ENCODE data around the gene POU5F1.
A peak's percentile ranks its signal among the peaks of the same experiment; 100 is the strongest.
"Not testable (repeated sequence)": the region's sequence is repeated elsewhere in the genome, so short reads cannot be mapped to it uniquely, and the experiment has no call there.

The POU5F1 gene

DNA sequence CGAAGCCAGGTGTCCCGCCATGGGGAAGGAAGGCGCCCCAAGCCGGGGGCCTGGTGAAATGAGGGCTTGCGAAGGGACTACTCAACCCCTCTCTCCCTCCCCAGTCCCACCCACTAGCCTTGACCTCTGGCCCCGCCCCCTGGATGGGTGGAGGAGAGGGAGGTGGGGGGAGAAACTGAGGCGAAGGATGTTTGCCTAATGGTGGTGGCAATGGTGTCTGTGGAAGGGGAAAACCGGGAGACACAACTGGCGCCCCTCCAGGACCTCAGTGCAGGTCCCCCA is at the start of gene POU5F1:
TSS of gene POU5F1 (minus strand) at position 83 of the 282 bp plus-strand sequence. CDS start at position 21, 62 bp downstream.
- no peak for DNase-seq

DNA sequence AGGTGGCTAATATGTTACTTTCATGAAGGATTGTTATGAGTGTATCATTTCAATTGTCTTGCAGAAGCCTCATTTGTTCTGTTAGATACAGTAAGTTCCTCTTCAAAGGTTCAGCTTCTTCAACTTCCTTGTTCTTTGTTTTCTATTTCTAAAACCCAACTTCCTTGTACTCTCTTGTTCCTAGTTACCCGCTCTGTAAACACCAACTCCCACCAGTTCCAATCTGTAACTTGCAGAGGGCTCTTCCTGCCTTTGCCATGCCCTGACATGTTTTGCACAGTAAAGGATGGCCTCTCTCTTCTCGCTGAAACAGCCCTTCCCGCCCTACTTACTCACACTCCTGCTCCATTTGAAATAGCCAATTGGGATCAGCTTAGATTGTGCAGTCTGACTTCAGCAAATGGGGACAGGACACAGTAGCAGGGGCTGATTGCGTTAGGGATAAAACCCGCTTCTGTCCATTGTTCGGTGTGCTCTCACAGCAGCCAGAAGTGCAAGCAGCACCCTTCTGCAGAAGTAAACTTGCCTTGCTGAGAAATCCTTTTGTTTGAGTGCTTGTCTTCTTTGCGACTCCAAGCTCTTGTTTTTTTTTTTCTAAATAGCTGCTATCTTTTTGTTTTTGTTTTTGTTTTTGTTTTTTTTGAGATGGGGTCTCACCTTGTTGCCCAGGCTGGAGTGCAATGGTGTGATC is 45.9 kb upstream of the POU5F1 start:
- no peak for DNase-seq

DNA sequence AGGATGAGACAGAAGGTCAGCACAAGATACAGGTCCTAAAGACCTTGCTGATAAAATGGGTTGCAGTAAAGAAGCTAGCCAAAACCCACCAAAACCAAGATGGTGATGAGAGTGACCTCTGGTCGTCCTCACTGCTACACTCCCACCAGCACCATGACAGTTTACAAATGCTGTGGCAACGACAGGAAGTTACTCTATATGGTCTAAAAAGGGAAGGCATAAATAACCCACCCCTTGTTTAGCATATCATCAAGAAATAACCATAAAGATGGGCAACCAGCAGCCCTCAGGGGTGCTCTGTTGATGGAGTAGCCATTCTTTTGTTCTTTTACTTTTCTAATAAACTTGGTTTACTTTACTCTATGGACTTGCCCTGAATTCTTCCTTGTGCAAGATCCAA is 44.7 kb upstream of the POU5F1 start:
- DNase-seq: not testable (repeated sequence)

DNA sequence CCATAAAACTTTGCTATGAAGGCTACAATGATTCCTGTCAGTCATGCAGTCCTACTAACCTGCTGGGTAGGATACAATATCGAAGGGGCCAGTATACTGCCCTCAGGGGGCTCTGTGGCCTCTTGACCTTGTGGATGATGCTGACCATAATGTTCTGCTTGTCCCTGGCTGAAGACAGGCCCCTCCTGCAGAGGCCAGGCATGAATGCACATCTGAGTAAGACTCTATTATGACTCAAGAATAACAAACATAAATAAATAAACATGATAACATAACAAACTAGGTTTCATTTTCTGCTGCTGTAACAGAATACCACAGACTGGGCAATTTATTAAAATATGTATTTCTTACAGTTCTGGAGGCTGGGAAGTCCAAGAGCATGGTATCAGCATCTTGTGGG is 44.0 kb upstream of the POU5F1 start:
- no peak for DNase-seq

DNA sequence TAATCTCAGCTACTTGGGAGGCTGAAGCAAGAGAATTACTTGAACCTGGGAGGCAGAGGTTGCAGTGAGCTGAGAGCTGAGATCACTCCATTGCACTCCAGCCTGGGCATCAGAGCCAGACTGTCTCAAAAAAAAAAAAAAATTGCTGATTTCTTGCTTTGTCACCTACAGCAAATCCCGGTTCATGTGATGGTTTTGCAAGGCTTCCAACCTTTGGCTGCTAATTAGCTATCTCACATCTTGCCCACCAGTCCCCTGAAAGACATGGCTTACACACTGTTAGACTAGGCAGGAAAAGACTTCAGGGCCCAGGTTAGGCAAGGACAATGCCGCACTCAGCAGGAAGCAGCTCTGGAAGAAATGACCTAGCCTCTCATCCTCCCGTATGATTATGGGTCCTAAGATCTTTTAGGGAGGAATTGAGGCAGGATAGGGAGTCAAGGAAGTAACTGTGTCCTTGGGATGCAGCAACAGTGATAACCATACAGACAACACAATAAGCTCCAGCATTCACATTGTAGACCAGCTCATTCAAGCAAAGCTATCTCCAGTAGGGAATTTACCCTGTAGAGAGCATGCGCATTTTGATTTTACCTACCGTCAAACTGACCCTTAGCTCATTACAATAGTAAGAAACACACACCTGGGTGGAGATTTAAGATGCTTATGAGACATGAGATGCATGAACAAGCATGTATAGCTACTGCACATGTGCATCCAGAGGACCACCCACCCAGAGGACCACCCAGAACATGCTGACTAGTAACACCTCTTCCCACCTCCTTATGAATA is 40.5 kb upstream of the POU5F1 start:
- no peak for DNase-seq

DNA sequence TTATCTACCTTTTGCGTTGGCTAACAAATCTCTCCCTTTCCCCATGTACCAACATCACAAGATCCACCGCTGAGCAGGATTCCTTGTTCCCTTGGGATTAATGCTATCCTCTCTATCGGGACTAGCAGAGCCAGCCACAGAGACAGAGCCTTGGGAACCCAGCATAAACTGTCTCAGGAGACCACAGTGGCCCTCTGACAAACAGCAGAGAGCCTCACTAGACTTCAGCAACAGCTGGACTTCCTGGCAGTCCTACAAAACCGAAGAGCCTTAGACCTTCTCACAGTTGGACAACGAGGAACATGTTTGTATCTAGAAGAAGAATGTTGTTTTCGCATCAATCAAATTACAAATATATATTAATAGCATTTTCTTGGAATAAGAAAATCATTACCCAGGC is 39.6 kb upstream of the POU5F1 start:
- DNase-seq: no peak

DNA sequence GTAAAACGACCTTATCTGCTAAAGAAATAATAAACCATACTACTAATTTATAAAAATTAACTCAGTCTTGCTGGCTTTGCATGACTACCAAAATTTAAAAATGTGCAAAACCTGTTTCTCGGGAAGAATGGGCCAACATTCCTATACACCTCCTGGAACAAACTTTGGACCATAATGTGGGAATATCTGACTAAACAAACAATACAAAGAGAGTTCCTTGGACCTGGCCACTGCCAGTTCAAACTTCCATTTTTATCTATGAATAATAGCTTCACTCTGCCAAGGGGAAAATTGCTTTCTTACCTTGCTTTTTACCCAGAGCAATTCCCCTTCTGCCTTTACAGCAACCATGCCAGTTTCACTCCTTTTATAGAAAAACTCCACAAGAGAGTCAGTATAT is 38.7 kb upstream of the POU5F1 start:
- no peak for DNase-seq

DNA sequence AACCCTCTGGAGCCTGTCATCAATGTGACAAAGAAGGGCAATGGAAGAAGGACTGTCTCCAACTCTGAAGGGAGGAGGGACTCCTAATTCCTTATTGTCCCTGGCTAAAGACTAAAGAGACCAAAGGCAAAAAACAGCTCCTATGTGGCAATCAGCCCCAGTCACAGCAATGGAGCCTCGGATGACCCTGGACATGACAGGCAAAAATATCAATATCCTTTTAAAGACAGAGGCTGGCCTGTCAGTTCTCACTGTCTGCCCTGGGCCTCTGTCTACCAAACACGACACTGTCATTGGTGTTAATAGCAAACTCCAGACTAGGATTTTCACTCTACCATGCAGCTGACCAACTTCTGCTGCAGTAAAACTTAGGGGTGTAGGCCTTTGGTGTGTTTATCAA is 38.0 kb upstream of the POU5F1 start:
- DNase-seq: no peak

DNA sequence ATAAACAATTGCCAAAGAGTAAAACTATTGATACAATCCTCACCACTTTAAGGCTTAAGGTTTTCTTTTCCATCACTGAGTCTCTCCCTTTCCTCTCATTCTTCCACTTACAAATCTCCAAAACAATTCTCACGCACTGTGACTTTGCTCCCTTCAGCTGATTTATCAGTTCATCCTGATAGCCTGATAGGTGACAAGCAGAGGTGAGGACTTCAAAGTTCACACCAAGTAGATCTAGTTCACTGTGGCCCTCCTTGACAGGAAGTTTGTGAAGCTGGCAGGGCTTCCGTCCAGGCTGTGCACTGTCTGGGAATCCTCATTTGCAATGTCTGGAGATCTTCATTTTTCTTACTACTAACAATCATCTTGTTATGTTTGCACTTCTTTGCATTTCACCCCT is 35.2 kb upstream of the POU5F1 start:
- no peak for DNase-seq

DNA sequence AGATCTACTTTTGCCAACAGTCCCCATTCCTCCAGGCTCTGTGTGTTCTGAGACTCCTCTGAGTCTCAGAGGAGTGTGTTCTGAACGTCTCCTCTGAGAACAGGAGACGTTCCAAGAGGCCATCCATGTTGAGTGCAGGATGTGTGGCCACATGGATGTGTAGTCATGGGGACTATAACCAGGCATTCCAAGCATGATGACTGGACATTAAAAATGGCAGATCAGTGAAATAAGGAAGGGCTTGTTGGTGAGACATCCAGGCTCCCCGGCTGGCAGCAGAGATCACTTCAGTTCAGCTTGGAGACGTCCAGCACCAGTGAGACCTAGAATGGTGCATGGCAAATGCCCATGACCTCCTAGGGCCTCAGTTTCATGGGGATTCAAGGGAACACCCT is 34.3 kb upstream of the POU5F1 start:
- DNase-seq: no peak

DNA sequence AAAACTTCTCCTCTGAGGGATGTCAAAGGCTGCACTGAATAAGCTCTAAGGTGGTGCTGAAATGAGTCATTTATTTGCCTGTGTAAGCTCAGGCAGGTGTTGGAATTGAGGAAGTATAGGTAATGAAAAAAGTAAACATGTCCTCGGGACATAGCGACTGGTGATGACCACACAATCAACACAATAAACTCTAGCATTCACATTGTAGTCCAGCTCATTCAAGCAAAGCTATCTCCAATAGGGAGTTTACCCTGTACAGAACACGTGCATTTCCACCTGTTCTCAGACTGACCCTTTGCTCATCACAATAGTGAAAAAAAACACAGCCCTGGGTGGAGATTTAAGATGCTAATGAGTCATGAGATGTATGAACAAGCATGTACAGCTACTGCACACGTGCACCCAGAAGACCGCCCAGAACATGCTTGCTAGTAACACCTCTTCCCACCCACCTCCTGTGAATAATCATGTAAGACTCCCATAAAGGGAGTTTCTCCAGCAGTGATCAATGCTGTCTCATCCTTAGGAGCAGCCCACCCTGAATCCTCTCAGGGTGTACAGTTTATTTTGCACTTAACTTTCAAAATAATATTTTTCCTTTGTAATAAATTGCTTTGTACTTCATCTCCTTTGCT is 33.0 kb upstream of the POU5F1 start:
- no peak for DNase-seq

DNA sequence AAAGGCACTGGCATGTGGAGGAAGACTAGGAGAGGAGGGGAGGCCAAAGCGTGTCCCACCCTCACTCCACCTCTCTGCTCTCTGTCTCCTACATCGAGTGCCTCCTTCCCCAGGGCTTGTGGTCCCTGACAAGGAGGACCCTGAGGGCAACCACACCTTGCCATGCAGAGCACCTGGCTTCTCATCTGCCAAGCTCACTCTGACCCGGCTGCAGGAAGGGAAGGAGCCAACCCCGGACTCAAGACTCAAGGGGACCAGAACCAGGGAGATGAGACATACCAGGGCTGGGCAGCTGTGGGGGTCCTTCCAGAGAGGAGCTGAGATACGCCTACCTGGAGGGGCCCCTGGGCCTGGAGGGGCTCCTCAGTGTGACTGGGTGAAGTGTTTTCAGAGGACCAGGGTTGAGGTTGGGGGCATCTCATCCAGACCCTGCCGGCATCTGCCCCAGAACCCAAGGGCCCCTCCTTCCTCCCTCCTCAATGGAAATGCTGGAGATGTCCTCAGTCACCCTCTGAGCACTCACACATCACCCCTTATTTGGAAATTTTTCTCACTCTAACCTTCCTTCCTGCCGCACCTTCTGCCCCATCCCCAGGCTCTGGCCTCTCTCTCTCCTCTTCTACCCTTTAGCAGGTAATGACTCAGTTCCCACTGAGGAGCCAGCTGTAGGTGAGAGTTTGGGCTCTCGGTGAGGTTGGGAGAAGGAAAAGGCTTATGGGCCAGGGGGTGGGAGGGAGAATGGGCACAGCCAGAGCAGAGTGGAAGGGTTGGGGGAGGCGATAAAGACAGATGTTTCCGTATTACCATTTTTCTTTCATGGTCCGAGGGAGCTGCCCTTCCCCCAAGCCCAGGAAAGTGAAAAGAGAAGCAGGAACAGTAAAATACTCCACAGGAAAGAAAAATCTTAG is 32.0 kb upstream of the POU5F1 start:
- DNase-seq: no peak

DNA sequence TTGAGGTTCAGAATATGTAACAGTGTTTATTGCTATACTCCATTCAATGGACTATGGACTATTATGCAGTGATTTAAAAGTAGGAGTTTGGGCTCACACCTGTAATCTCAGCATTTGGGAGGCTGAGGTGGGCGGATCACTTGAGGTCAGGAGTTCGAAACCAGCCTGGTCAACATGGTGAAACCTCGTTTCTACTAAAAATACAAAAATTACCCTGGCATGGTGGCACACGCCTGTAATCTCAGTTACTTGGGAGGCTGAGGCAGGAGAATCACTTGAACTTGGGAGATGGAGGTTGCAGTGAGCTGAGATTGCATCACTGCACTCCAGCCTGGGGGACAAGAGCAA is 28.6 kb upstream of the POU5F1 start:
- not testable (repeated sequence) for DNase-seq

DNA sequence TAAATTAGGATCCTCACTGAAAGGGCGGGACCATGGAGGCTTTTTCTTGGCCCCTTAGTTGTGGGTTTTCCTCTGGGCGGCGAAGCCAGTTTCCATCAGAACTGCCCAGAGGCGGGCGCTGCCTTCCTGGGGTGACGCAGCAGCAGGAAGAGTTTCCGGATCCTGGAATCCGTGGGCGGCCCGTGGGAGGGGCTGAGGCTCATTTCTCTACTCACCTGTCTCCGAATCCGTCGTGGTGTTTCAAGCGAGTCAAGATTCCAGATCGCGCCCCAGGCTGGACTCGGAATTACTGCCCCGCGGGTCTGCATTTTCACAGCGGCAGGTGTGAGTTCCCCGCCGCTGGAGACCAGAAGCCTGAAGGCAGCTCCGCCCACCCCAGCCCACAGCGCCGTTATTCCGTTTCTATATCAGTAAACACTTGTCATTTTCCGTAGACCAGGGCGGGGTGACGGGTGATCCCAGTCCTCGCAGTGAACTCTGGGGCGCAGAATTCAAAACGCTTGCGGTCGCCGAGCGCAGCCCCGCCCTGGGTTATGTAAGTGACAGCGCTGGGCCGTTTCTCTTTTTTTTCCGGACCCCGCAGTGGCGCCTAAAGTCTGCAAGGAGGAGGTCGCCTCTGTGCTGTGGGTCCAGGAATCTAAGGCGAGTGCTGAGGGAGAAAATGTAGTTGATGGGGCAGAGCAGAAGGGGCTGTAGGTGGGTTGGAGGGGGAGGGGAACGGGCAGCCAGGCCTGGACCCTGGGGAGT is 27.2 kb upstream of the POU5F1 start:
- peak; percentile 72 for DNase-seq

DNA sequence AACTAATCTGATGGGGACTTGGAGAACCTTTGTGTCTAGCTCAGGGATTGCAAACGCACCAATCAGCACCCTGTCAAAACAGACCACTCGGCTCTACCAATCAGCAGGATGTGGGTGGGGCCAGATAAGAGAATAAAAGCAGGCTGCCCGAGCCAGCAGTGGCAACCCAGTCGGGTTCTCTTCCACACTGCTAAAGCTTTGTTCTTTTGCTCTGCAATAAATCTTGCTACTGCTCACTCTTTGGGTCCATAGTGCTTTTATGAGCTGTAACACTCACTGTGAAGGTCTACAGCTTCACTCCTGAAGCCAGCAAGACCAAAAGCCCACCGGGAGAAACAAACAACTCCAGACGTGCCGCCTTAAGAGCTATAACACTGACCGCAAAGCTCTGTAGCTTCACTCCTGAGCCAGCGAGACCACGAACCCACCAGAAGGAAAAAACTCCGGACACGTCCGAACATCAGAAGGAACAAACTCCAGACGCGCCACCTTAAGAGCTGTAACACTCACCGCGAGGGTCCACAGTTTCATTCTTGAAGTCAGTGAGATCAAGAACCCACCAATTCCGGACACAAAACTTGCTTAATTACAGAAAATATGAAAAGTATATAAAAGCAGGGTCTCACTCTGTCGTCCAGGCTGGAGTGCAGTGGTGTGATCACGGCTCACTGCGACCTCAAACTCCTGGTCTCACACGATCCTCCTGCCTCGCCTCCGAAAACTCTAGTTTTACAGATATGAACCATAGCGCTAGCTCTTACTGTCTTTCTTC is 26.0 kb upstream of the POU5F1 start:
- DNase-seq: peak; percentile 38

DNA sequence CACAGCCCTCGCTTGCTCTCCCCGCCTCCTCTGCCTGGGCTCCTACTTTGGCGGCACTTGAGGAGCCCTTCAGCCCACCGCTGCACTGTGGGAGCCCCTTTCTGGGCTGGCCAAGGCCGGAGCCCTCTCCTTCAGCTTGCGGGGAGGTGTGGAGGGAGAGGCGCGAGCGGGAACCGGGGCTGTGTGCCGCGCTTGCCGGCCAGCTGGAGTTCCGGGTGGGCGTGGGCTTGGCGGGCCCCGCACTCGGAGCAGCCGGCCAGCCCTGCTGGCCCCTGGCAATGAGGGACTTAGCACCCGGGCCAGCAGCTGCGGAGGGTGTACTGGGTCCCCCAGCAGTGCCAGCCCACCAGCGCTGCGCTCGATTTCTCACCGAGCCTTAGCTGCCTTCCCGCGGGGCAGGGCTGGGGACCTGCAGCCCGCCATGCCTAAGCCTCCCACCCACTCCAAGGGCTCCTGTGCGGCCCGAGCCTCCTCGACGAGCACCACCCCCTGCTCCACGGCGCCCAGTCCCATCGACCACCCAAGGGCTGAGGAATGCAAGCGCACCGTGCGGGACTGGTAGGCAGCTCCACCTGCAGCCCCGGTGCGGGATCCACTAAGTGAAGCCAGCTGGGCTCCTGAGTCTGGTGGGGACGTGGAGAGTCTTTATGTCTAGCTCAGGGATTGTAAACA is 25.0 kb upstream of the POU5F1 start:
- not testable (repeated sequence) for DNase-seq

DNA sequence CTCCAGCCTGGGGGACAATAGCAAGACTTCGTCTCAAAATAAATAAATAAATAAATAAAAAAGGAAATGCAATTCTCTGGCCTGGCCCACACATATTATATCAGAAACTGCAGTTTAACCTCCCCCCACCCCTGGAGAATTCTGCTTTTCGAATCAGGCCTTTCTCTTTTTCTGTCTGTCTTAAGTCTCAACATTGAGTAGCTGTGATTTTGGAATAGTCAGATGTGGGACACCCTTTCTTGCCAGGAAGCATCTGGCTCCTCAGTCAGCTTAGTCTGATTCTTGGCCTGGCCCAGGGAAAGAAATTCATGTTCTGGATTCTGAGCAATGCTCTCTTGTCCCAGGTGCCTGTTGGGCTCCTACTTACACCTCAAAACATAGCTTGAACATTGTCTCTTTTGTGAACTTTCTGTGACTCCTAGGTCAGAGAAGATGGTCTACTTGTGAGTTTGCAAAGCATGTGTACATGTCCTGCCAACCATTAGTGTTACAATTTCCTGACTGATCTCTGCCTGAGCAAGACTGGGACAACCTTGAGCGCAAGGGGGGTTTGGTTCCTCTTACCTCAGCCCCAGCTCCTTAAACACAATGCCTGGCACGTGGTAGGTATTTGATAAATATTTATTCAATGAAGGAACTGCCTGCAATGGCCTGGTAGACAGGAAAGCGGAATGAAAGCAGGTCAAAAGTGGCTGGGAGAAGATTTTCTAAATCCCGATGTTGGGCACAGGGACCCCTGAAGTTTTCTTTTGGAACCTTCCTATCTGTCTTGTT is 23.8 kb upstream of the POU5F1 start:
- DNase-seq: no peak

DNA sequence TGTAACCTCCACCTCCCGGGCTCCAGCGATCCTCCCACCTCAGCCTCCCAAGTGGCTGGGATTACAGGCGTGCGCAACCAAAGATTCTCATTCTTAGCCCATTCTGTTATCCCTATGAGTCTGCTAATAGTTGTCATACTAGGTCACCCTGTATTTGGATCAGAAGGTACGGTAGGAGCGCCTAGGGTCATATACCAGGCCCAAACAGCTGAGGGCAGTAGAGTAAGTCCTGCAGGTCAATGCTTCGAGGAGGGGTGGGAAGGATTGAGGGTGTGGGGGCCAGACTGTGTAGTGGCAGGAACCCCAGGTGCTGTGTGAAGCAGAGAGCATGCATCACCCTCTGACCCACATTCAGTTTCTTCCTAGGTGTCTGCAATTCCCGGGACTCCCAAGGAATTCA is 22.7 kb upstream of the POU5F1 start:
- no peak for DNase-seq

DNA sequence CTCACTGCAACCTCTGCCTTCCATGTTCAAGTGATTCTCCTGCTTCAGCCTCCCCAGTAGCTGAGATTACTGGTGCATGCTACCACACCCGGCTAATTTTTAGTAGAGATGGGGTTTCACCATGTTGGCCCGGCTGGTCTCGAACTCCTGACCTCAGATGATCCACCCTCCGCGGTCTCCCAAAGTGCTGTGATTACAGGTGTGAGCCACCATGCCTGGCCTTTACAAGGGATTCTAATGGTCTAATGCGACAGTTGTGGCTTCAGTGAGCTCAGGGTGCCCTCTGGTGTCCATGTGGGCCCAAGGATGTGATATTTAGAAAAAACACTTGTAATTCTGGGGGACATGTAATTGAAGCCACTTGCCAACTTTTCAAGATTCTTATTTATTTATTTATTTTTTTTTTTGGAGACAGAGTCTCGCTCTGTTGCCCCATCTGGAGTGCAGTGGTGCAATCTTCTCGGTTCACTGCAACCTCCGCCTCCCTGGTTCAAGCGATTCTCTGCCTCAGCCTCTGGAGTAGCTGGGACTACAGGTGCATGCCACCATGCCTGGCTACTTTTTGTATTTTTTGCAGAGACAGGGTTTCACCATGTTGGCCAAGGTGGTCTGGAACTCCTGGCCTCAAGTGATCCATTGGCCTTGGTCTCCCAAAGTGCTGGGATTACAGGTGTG is 22.1 kb upstream of the POU5F1 start:
- DNase-seq: peak; percentile 22

DNA sequence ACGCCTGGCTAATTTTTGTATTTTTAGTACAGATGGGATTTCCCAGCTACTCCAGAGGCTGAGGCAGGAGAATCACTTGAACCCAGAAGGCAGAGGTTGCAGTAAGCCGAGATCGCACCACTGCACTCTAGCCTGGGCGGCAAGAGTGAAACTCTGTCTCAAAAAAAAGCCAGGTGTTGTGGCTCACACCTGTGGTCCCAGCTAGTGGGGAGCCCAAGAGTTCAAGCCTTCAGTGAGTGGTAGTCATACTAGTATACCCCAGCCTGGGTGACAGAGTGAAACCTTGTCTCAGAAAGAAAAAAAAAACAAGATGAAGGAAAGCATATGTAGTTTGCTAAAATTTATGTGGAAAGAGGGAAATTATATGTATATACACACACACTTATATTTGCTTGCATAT is 20.0 kb upstream of the POU5F1 start:
- DNase-seq: no peak
